Right renal pelvis (tissue), 4 donors: ENCODE data around the gene TIGD1. TPM values are rescaled to one million over a fixed set of nuclear protein-coding genes. Genes with fewer than 3 reads are reported as not detected.

Experiments
- DNase-seq, 4 donors: peaks; one replicate each; pipeline ENCODE4 v3.0.0-alpha.2; 2013; ENCODE audit warnings: low read depth in 4 of 4, low spot score in 3 of 4, missing footprints in 1 of 4
- polyA plus RNA-seq, 4 donors: library from polyadenylated mRNA; unstranded; fragments of 120-200 nt; gene quantifications; one replicate each; pipeline ENCODE4 v1.2.1, GENCODE V29; 2013; ENCODE audit not compliant: insufficient read length in 4 of 4

Gene TIGD1
- polyA plus RNA-seq, 4 donors, result 10.9 to 14.4 (median 13.8) TPM

GRCh38 chr2:232502911-232503808, 47.2 kb downstream of the TIGD1 start:
- no peak for DNase-seq

DNA sequence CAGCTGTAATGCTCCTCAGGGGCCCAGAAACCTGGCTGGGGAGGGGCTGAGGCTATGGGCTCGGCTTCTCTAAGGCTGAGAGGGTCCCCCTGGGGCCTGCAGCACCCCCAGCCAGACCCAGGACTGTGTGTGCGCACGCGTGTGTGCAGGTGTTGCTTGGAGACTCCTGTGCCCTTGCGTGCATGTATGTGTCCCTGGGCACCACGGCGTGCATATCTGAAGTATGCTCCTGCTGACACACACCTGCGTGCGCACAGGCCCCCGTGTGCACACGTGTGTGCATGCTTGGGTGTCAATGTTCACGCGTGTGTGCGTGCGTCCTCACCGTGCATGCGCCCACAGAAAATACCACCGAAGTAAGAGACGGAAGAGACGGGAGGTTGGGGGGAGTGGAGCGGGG, 47.8 kb downstream of the TIGD1 start:
- DNase-seq, result no peak

DNA sequence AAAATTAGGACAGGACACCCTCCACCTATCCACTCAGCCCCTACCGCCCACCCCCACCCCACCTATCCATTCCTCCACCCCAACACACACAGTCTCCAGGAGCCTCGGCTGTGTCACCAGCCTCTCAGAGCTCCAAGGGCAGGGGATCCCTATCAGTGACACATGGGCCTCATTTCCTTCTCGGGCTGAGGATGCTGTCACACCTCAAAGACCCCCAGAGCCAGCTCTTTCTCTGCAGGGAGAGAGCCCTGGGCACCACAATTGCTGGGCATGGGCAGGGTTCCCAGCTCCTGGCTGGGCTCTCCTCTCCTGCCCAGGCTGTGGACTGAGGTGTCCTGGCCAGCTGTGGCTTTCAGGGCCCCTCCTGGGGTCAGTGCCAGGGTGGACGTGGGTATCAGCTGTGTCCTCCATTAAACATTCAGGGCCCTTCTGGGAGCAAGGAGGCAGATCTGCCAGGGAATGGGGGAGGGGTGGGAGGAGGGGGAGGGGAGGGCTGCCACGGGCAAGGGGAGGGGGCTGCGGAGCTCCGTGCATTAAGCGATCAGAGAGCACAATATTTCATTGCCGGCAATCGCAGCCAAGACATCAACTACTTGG, 48.5 kb downstream of the TIGD1 start:
- DNase-seq, result no peak

GRCh38 chr2:232501331-232501771, 49.0 kb downstream of the TIGD1 start:
- no peak for DNase-seq

GRCh38 chr2:232498452-232498851, 51.9 kb downstream of the TIGD1 start:
- DNase-seq, result no peak

Other genes with a start within 250 kb of the TIGD1 start
- not detected for gene ALPP, start 171.8 kb downstream of the TIGD1 start, polyA plus RNA-seq
- gene ALPG, start 143.7 kb downstream of the TIGD1 start, polyA plus RNA-seq, result under 1 TPM in 1 of 4 donors, not detected in 3; 0.04 TPM
- under 1 TPM in 2 of 4 donors, not detected in 2; 0.06 to 0.10 TPM for gene ALPI, start 94.4 kb downstream of the TIGD1 start, polyA plus RNA-seq
- 10 to 100 TPM in 3 of 4 donors, 1 to 10 TPM in 1; 4.7 to 19.4 (median 12.5) TPM for gene ECEL1, start 62.7 kb downstream of the TIGD1 start, polyA plus RNA-seq
- gene PRSS56, start 30.2 kb downstream of the TIGD1 start, polyA plus RNA-seq, result under 1 TPM in 1 of 4 donors, not detected in 3; 0.23 TPM
- gene CHRND, start 24.4 kb downstream of the TIGD1 start, polyA plus RNA-seq, result under 1 TPM; 0.32 to 0.65 (median 0.39) TPM
- gene CHRNG, start 10.9 kb downstream of the TIGD1 start, polyA plus RNA-seq, result 1 to 10 TPM in 2 of 4 donors, under 1 TPM in 2; 0.81 to 1.1 (median 1.0) TPM
- 100 to 1,000 TPM in 3 of 4 donors, 10 to 100 TPM in 1; 99.0 to 102 (median 101) TPM for gene EIF4E2, start 132 bp upstream of the TIGD1 start, polyA plus RNA-seq
- gene EFHD1, start 83.0 kb upstream of the TIGD1 start, polyA plus RNA-seq, result 10 to 100 TPM; 61.8 to 96.1 (median 87.6) TPM
- gene GIGYF2, start 146.8 kb upstream of the TIGD1 start, polyA plus RNA-seq, result 10 to 100 TPM; 57.9 to 69.3 (median 66.4) TPM
- 1 to 10 TPM; 2.2 to 4.7 (median 2.9) TPM for gene KCNJ13, start 226.0 kb upstream of the TIGD1 start, polyA plus RNA-seq